PFSK-1 (cell line): Measurements from ENCODE around the gene EYA4.

Experiments used
- FOXP2 ChIP-seq: optimal IDR thresholded peaks from 2 replicates; pipeline ENCODE3; 2011; ENCODE audit warnings: borderline replicate concordance, control low read depth, inconsistent platforms; ENCODE audit not compliant: insufficient read depth; ENCODE audit errors: extremely low read length, extremely low read depth
- POLR2AphosphoS5 ChIP-seq: IDR thresholded peaks from 2 replicates; pipeline ENCODE4 v1.6.1; 2012; ENCODE audit warnings: low read depth, mild to moderate bottlenecking, control low read depth, low read length, moderate library complexity
- REST ChIP-seq, 2 experiments: IDR thresholded peaks; 2 replicates each; pipeline versions ENCODE4 v1.6.1 to v1.8.0; 2011 to 2012; ENCODE audit warnings: low read depth in 2 of 2, low read length in 2 of 2, control low read depth in 1 of 2, inconsistent platforms in 1 of 2, mild to moderate bottlenecking in 1 of 2, moderate library complexity in 1 of 2; ENCODE audit not compliant: insufficient read depth in 1 of 2
- SIN3A ChIP-seq: IDR thresholded peaks from 2 replicates; pipeline ENCODE4 v1.6.1; 2012; ENCODE audit warnings: mild to moderate bottlenecking, low read length, moderate library complexity, borderline replicate concordance; ENCODE audit not compliant: insufficient read depth
- TAF1 ChIP-seq: IDR thresholded peaks from 2 replicates; pipeline ENCODE4 v1.6.1; 2012; ENCODE audit warnings: low read length, control low read depth, borderline replicate concordance; ENCODE audit not compliant: insufficient read depth

Gene EYA4

GRCh38 chr6:133277228-133277899 lies 36.2 kb downstream of the EYA4 start:
- no peak for TF ChIP-seq REST (IDR thresholded peaks at IDR 0.05; ENCODE audit: insufficient read depth in 1 of 2, low read depth in 2 of 2, low read length in 2 of 2)
- TF ChIP-seq FOXP2, result no peak
- TF ChIP-seq POLR2AphosphoS5, result no peak
- no peak for TF ChIP-seq TAF1
- no peak for TF ChIP-seq SIN3A

DNA sequence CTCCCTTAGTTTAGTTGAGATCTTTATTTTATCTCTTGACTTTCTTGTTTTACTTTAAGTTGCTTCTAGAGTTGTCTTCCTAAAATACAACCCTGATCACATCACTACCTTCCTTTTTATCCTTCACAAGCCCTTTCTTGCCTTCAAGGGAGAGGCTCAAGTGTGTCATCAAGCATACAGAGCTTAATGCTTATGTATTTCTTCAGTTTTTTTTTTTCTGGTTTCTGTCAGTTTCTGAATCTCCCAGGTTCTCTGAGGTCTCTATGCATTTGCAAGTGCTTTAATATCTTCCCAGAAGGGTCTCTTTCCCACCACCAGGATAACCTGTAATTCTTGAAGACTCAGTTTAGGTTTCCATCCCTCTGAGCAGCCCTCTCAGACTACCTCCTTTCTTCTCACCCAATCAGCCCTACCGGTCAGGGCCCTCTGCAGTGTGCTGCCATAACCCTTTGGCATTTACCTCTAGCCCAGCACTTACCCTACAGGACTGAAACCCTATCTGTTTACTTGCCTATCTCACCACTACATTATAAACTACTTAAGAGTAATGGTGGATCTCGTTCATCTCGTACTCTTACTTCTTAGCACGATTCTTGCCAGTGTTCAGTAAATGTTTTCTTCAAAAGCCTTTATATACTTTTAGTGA lies 36.9 kb downstream of the EYA4 start:
- no peak for TF ChIP-seq TAF1
- TF ChIP-seq REST (IDR thresholded peaks at IDR 0.05; ENCODE audit: insufficient read depth in 1 of 2, low read depth in 2 of 2, low read length in 2 of 2), result no peak
- TF ChIP-seq FOXP2, result no peak
- TF ChIP-seq POLR2AphosphoS5, result no peak
- no peak for TF ChIP-seq SIN3A

DNA sequence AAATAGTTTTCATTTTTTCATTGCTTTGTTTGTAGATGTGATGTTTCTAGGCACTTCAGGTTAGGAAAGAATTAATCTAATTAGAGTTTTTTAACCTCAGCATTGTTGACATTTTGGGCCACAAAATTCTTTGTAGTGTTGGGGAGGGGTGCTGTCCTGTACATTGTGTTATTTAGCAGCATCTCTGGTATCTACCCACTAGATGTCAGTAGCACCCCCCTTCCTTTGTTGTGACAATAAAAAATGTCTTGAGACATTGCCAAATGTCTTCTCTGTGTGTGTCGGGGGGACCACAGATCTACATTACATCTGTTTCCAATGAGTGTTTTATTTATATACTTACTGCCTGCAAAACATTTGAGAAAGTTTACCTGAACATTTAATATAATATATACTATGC lies 45.6 kb downstream of the EYA4 start:
- TF ChIP-seq REST (IDR thresholded peaks at IDR 0.05; ENCODE audit: insufficient read depth in 1 of 2, low read depth in 2 of 2, low read length in 2 of 2), result no peak
- TF ChIP-seq SIN3A, result no peak
- no peak for TF ChIP-seq TAF1
- TF ChIP-seq FOXP2, result no peak
- TF ChIP-seq POLR2AphosphoS5, result no peak

GRCh38 chr6:133288662-133289061 lies 47.5 kb downstream of the EYA4 start:
- TF ChIP-seq REST (IDR thresholded peaks at IDR 0.05; ENCODE audit: insufficient read depth in 1 of 2, low read depth in 2 of 2, low read length in 2 of 2) (no peak), TAF1 (no peak), SIN3A (no peak), POLR2AphosphoS5 (no peak), FOXP2 (no peak)
